Activated naive CD4-positive, alpha-beta T cell treated with anti-CD3 and anti-CD28 coated beads, Interleukin-2, amount 50 U/mL, for 24 hours (primary cell): ENCODE results near the gene NBPF9.
"Not testable (repeated sequence)": the region's sequence is repeated elsewhere in the genome, so short reads cannot be mapped to it uniquely, and the experiment has no call there.

ENCODE experiments used
- H3K27ac Mint-ChIP-seq: one replicate; pipeline ENCODE4 v1.8.0; 2021; ENCODE audit warnings: mild to moderate bottlenecking, mixed read lengths
- H3K27me3 Mint-ChIP-seq: one replicate; pipeline ENCODE4 v1.8.0; 2021; ENCODE audit warnings: mixed read lengths
- H3K36me3 Mint-ChIP-seq: one replicate; pipeline ENCODE4 v1.8.0; 2021; ENCODE audit warnings: mixed read lengths
- H3K4me1 Mint-ChIP-seq: one replicate; pipeline ENCODE4 v1.8.0; 2021; ENCODE audit warnings: mixed read lengths
- H3K4me3 Mint-ChIP-seq: one replicate; pipeline ENCODE4 v1.8.0; 2021; ENCODE audit warnings: mild to moderate bottlenecking, mixed read lengths
- H3K9me3 Mint-ChIP-seq: one replicate; pipeline ENCODE4 v1.8.0; 2021; ENCODE audit warnings: mixed read lengths

The NBPF9 gene

GRCh38 chr1:149103109-149104081 is at the start of gene NBPF9:
Gene NBPF9 (minus strand): TSS chr1:149103551. CDS start chr1:149082139, 21,412 bp downstream.
- H3K4me3 Mint-ChIP-seq: peak within 1 kb of the TSS; percentile 100
- peak within 1 kb of the TSS; percentile 99 for H3K27ac Mint-ChIP-seq
- H3K36me3 Mint-ChIP-seq, H3K27me3 Mint-ChIP-seq, H3K4me1 Mint-ChIP-seq, H3K9me3 Mint-ChIP-seq: not testable (repeated sequence)

DNA sequence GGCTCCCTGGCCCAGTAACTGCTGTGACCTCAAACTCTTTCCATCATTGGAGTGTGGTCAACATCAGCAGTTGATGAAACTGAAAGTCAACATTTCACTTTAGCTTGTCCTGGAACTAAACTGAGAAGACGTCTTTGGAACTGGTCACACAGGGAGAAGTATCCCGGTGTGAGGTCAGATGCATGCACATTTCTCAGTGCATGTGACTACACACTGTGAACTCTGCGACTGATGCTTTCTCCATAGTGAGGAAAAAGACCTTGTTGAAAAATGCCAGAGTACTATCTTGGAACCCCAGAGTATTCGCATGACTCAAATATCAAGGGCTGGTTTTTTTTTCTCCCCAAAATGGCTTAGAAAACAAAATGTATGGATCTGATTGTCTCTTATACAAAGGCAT is 46.6 kb upstream of the NBPF9 start:
- not testable (repeated sequence) for H3K9me3 Mint-ChIP-seq, H3K27me3 Mint-ChIP-seq

DNA sequence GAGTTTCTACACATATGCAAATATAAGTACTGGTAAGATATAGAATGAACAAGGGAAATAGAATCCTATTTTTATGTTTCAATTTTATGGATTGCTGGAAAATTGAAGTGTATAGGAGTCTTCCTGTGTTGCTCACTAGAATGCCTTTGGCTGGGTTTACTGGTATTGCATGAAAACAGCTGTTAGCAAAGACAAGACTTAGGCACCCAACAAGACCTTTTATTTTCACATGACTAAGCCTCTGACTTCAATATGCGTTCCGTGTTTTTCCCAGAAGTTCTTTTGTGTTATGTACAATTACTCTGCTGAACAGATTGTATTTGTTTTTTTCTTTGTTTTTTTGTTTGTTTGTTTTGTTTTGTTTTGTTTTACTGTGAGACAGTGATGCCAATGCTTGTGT is 34.2 kb upstream of the NBPF9 start:
- H3K36me3 Mint-ChIP-seq, H3K4me3 Mint-ChIP-seq, H3K27me3 Mint-ChIP-seq, H3K27ac Mint-ChIP-seq, H3K4me1 Mint-ChIP-seq, H3K9me3 Mint-ChIP-seq: not testable (repeated sequence)

More for the DNA sequence above, 46.6 kb upstream of the NBPF9 start:
- H3K27ac Mint-ChIP-seq, H3K4me3 Mint-ChIP-seq, H3K4me1 Mint-ChIP-seq, H3K36me3 Mint-ChIP-seq: not testable (repeated sequence)

- H3K27ac Mint-ChIP-seq, H3K4me3 Mint-ChIP-seq, H3K36me3 Mint-ChIP-seq, H3K27me3 Mint-ChIP-seq, H3K4me1 Mint-ChIP-seq, H3K9me3 Mint-ChIP-seq: not testable (repeated sequence)
These were observed 27.6 kb upstream of the NBPF9 start for GRCh38 chr1:149130938-149131337.

DNA sequence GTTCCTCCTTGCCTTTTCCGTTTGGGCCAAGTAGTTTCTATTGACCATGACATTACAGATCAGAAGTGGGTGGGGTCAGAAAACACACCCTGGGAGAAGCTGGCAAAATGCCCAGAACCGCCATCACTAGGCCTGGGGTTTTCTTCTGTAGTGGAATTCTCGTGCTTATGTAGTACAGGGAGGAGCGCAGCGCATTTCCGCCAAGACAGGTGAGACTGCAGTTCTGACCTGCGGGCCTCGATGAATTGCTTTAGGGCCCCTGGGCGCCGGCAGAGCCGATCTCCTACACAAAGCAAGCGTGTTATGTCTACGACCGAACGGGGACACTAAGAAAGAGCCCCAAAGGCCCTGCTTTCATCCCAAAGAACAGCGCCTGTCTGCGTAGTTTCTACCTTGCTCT is 25.9 kb upstream of the NBPF9 start:
- not testable (repeated sequence) for H3K36me3 Mint-ChIP-seq, H3K4me1 Mint-ChIP-seq, H3K27me3 Mint-ChIP-seq, H3K27ac Mint-ChIP-seq, H3K9me3 Mint-ChIP-seq, H3K4me3 Mint-ChIP-seq

DNA sequence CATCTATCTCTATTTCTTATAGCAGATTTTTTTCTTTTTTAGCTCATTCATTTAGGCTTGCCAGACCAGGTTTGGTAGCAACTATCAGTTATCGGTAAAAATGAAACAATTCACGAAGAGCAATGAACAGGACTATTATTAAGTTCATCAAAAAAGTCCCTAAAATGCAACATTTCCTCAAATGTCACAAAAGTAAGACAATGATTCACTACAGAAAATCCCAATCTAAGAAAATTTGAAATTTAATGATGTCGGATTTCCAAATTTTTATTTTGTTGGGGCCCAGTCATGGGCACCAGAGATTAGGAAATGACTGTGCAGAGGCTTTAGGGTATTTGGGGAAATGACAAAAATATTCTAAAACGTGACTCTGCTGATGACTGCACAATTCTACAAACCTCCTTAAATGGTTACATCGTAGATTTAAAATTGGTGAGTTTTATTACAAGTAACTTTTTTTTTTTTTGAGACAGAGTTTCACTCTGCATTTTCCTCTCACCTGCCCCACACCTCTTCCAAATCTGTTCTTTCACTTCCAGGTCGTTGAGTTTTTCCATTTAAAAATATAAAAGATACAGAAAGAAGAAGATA is 23.3 kb upstream of the NBPF9 start:
- not testable (repeated sequence) for H3K4me3 Mint-ChIP-seq, H3K27me3 Mint-ChIP-seq, H3K9me3 Mint-ChIP-seq, H3K4me1 Mint-ChIP-seq, H3K27ac Mint-ChIP-seq, H3K36me3 Mint-ChIP-seq

DNA sequence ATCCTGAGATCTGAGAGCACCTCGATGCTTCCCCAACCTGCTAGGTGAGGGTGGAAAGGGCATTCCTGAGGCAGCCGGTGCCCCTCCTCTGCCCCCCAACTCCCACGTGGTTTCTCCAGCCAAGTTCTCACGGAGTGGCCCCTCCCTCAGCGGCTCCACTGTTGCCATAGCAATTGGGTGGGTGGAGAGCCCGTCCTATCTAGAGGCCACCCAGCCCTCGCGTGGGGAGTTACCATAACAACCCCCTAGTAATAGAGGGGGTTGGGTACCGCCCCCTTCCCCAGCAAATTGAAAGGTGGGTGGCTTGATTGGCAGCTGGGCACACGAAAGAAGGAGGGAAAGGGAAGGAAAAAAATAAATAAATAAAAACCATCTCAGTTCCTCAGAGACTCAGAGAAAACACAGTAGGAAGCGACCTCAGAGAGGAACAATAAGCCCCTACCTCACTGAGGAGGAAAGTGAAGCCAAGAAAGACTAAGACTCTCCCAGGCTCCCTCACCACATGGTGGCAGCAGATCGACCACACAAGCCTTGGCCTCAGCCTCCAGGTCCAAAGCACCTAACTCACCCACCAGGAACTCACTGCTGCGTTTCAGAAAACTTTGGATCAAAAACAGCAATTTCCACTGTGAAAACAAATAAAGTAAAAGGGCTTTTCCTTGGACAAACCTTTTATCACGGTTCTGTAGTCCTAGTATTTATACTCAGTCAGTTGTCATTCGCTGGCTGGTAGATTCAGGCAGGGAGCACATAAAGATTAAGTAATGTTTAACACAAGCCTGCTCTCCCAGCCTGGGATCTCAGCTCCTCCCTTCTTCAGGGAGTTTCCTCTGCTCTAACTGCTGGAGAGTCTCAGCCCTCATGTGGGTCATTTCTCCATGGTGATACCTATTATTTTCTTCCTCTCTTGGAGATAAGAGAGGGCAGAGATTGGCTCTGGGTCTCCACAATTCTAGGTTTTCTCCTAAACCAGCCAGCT is 20.9 kb upstream of the NBPF9 start:
- H3K9me3 Mint-ChIP-seq, H3K27ac Mint-ChIP-seq, H3K36me3 Mint-ChIP-seq, H3K4me3 Mint-ChIP-seq, H3K4me1 Mint-ChIP-seq, H3K27me3 Mint-ChIP-seq: not testable (repeated sequence)

DNA sequence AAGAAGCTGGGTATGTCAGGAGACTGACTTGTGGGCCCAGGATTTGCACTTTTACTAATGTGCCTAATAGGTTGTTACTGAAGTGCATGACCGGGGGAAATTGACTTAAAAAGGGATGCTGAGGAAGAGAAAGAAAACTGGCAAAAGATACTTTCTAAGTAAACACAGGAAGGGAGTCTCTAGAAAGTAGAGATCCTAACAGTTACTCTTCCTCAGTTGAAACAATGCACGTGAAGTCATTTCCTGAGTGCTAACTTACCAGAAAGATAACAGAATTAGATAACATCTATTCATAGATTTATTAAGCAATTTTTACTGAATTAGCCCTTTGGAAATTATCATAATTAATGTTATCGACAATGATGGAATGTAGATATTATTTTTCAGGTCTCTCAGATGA is 9.5 kb upstream of the NBPF9 start:
- not testable (repeated sequence) for H3K27me3 Mint-ChIP-seq, H3K36me3 Mint-ChIP-seq, H3K4me3 Mint-ChIP-seq, H3K9me3 Mint-ChIP-seq, H3K27ac Mint-ChIP-seq, H3K4me1 Mint-ChIP-seq

GRCh38 chr1:149110343-149110742 is 7.0 kb upstream of the NBPF9 start:
- H3K36me3 Mint-ChIP-seq, H3K9me3 Mint-ChIP-seq, H3K4me3 Mint-ChIP-seq, H3K27ac Mint-ChIP-seq, H3K27me3 Mint-ChIP-seq, H3K4me1 Mint-ChIP-seq: not testable (repeated sequence)

- peak overlapping the region; percentile 49 for H3K4me3 Mint-ChIP-seq
- not testable (repeated sequence) for H3K27me3 Mint-ChIP-seq, H3K36me3 Mint-ChIP-seq, H3K9me3 Mint-ChIP-seq, H3K4me1 Mint-ChIP-seq, H3K27ac Mint-ChIP-seq
These were observed 777 bp downstream of the NBPF9 start for GRCh38 chr1:149102574-149102973.

GRCh38 chr1:149098276-149098675 is 5.1 kb downstream of the NBPF9 start:
- not testable (repeated sequence) for H3K9me3 Mint-ChIP-seq, H3K4me1 Mint-ChIP-seq, H3K27ac Mint-ChIP-seq, H3K4me3 Mint-ChIP-seq, H3K36me3 Mint-ChIP-seq, H3K27me3 Mint-ChIP-seq

- not testable (repeated sequence) for H3K9me3 Mint-ChIP-seq, H3K27ac Mint-ChIP-seq, H3K4me3 Mint-ChIP-seq, H3K27me3 Mint-ChIP-seq, H3K36me3 Mint-ChIP-seq, H3K4me1 Mint-ChIP-seq
These were observed 10.2 kb downstream of the NBPF9 start for GRCh38 chr1:149093155-149093554.

GRCh38 chr1:149075505-149076127 is 27.7 kb downstream of the NBPF9 start:
- H3K4me3 Mint-ChIP-seq, H3K4me1 Mint-ChIP-seq, H3K36me3 Mint-ChIP-seq: not testable (repeated sequence)

GRCh38 chr1:149064611-149065010 is 38.7 kb downstream of the NBPF9 start:
- H3K9me3 Mint-ChIP-seq, H3K27ac Mint-ChIP-seq, H3K4me3 Mint-ChIP-seq, H3K4me1 Mint-ChIP-seq, H3K36me3 Mint-ChIP-seq, H3K27me3 Mint-ChIP-seq: not testable (repeated sequence)

More at GRCh38 chr1:149075505-149076127, 27.7 kb downstream of the NBPF9 start:
- H3K9me3 Mint-ChIP-seq, H3K27me3 Mint-ChIP-seq, H3K27ac Mint-ChIP-seq: not testable (repeated sequence)

GRCh38 chr1:149043056-149043455 is 60.3 kb downstream of the NBPF9 start:
- H3K4me1 Mint-ChIP-seq, H3K4me3 Mint-ChIP-seq, H3K36me3 Mint-ChIP-seq, H3K27me3 Mint-ChIP-seq, H3K27ac Mint-ChIP-seq, H3K9me3 Mint-ChIP-seq: not testable (repeated sequence)

- not testable (repeated sequence) for H3K27ac Mint-ChIP-seq, H3K27me3 Mint-ChIP-seq, H3K9me3 Mint-ChIP-seq
These were observed 69.4 kb downstream of the NBPF9 start for GRCh38 chr1:149033916-149034315.

More at GRCh38 chr1:149033916-149034315, 69.4 kb downstream of the NBPF9 start:
- not testable (repeated sequence) for H3K4me1 Mint-ChIP-seq, H3K4me3 Mint-ChIP-seq, H3K36me3 Mint-ChIP-seq
